SH-SY5Y (cell line): ENCODE measurements around the gene EIPR1.

ENCODE experiments used
- GATA2 ChIP-seq: IDR thresholded peaks from 2 replicates; pipeline ENCODE4 v1.6.1; 2011; ENCODE audit warnings: mild to moderate bottlenecking, low read depth, low read length
- GATA3 ChIP-seq: IDR thresholded peaks from 2 replicates; pipeline ENCODE4 v1.6.1; 2011; ENCODE audit warnings: low read depth, mild to moderate bottlenecking, low read length, moderate library complexity

DNA sequence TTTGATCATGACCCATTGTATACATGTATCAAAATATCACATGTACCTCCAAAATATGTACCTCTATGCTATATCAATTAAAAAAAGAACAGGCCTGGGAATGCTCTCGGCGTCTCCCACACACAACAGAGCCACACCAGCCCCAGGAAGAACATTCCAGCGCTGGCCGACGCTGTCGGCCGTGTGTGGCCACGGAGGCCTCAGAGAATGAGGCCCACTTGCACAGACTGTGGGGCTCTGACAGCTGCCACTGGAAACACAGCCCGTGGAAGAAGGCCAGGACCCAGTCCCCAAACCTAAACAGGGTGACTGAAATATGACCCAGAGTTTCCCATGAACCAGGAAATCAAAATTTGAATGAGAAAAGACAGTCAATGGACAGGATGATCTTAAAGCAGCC lies 69.7 kb downstream of the EIPR1 start:
- TF ChIP-seq GATA2 (no peak), GATA3 (no peak)
